ENCODE data around the gene P2RX1. TPM values are rescaled to one million over a fixed set of nuclear protein-coding genes. Genes with fewer than 3 reads are reported as not detected.

P2RX1 gene
- total RNA-seq, 1 donor from 2014 or later = 6.8 TPM

DNA sequence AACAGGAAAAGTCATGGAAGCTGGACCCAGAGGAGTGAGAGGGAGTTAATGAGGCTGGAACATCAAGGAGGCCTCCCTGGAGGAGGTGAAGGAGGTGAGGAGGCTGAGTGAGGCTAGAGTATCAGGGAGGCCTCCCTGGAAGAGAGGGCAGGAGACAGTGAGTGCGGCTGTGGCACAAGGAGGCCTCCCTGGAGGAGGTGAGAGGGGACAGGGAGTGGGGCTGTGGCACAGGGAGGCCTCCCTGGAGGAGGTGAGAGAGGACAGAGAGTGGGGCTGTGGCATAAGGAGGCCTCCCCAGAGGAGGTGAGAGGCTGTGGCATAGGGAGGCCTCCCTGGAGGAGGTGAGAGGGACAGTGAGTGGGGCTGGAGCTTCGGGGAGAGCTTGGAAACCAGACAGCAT is 28.9 kb downstream of the P2RX1 start:
- no peak for DNase-seq

DNA sequence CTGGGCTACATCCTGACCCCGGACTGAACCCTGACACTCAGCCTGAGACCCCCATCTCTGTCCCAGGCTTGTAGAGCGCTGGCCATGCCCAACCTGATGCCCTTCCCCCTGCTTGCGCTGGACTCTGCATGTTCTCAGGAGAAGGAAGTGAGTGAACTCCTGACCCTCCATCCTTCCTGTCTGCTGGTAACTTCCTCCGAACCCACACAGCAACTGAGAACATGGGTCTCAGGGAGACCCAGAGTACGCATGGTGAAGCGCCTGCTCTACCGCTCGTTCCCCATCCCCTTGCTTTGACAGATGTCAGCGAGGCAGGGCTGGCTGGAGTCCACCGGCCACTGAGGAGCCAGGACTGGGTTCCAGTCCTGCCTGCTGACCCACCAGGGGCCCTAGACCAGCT is 29.5 kb downstream of the P2RX1 start:
- TF ChIP-seq, protein P1, sequence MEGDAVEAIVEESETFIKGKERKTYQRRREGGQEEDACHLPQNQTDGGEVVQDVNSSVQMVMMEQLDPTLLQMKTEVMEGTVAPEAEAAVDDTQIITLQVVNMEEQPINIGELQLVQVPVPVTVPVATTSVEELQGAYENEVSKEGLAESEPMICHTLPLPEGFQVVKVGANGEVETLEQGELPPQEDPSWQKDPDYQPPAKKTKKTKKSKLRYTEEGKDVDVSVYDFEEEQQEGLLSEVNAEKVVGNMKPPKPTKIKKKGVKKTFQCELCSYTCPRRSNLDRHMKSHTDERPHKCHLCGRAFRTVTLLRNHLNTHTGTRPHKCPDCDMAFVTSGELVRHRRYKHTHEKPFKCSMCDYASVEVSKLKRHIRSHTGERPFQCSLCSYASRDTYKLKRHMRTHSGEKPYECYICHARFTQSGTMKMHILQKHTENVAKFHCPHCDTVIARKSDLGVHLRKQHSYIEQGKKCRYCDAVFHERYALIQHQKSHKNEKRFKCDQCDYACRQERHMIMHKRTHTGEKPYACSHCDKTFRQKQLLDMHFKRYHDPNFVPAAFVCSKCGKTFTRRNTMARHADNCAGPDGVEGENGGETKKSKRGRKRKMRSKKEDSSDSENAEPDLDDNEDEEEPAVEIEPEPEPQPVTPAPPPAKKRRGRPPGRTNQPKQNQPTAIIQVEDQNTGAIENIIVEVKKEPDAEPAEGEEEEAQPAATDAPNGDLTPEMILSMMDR (IDR thresholded peaks at IDR 0.05) = no peak
- Histone ChIP-seq H3K27me3 (no peaks in the 10 kb centered on the region), H3K4me3 (no peak overlapping the region), H3K27ac (peak overlapping the region; percentile 63), H3K4me1 (peaks cover 46% of the 10 kb centered on the region), H3K36me3 (peaks cover 17% of the 10 kb centered on the region), H3K9me3 (no peaks in the 10 kb centered on the region)
- peak; percentile 83 for ATAC-seq
- no peak for DNase-seq
- intact Hi-C loops (cut with DNase I) = no loop called here

More for the DNA sequence above, 28.9 kb downstream of the P2RX1 start:
- H3K4me3 ChIP-seq = no peak overlapping the region
- H3K27me3 ChIP-seq = no peaks in the 10 kb centered on the region
- ATAC-seq = no peak
- H3K4me1 ChIP-seq = peaks cover 49% of the 10 kb centered on the region
- TF ChIP-seq, protein P1 (IDR thresholded peaks at IDR 0.05) = no peak
- H3K27ac ChIP-seq = peak overlapping the region; percentile 63
- intact Hi-C loops (cut with DNase I) = no loop called here
- H3K36me3 ChIP-seq = peaks cover 17% of the 10 kb centered on the region
- H3K9me3 ChIP-seq = no peaks in the 10 kb centered on the region

DNA sequence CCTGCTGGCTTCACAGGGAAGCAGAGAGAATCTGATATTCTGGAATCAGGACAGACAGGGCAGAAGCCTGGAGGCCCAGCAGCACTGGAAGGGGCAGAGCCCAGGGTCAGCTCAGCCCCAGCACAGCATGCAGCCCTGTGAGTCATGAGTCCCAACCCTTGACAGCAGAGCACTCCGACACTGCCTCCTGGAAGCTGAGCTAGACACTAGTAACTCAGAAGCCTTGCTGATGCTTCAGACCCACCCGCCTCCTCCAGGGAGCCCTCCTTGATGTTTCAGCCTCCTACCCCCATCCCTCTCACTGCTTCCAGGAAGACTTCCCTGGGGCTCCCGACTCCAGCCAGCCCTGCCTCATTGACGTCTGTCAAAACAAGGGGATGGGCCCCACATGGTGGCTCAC is 30.3 kb downstream of the P2RX1 start:
- H3K27ac ChIP-seq = no peak overlapping the region
- H3K36me3 ChIP-seq = peaks cover 17% of the 10 kb centered on the region
- no peak overlapping the region for H3K4me3 ChIP-seq
- ATAC-seq (no peak), DNase-seq (no peak)
- intact Hi-C loops (cut with DNase I) = no loop called here
- H3K27me3 ChIP-seq = no peaks in the 10 kb centered on the region
- TF ChIP-seq, protein P1 (IDR thresholded peaks at IDR 0.05) = no peak
- H3K4me1 ChIP-seq = peaks cover 38% of the 10 kb centered on the region
- H3K9me3 ChIP-seq = no peaks in the 10 kb centered on the region

DNA sequence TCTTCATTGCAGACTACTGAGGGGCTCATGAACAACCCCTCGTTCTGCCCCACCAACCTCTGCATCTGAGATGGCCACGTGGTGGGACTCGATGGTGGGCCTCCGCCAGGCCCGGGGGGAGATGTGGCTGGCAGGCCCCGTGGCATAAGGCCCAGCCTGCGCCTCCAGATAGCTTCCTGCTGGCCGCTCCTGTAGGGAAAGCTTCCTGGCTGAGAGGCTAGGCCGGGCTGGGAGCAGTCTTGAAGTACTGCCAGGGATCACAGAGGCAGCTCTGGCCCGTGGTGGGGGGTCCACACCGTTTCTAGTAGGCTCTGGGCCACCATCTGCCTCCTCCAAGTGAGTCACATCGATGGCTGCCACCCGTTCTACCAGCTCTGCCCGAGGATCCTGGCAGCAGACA is 31.0 kb downstream of the P2RX1 start:
- TF ChIP-seq, protein P1 (IDR thresholded peaks at IDR 0.05) = no peak
- H3K4me1 ChIP-seq = peaks cover 31% of the 10 kb centered on the region
- intact Hi-C loops (cut with DNase I) = no loop called here
- no peak overlapping the region for H3K27ac ChIP-seq
- H3K4me3 ChIP-seq = no peak overlapping the region
- H3K27me3 ChIP-seq = no peaks in the 10 kb centered on the region
- H3K9me3 ChIP-seq = no peaks in the 10 kb centered on the region
- peaks cover 17% of the 10 kb centered on the region for H3K36me3 ChIP-seq
- DNase-seq = no peak
- ATAC-seq = no peak

DNA sequence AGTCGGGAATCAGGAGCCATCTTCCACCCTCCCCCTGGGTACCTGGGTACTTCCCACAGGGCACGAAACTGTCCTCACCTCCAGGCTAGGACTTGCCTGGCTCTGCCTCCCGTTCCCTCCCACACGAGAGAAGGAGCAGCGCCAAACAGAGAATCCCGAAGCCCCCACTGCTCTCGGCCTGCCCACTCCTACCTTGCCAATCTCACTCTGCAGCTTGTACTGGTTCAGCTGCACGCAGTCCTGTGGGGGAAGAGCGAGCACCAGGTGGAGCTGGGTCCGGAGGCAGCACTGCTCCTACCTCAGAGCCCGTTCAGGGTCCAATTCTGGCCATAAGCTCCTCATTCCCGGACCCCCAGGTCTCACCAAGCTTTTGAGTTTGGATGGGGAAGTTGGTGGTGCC is 32.1 kb downstream of the P2RX1 start:
- intact Hi-C loops (cut with DNase I) = no loop called here
- TF ChIP-seq, protein P1 (IDR thresholded peaks at IDR 0.05) = no peak
- no peak overlapping the region for H3K27ac ChIP-seq

DNA sequence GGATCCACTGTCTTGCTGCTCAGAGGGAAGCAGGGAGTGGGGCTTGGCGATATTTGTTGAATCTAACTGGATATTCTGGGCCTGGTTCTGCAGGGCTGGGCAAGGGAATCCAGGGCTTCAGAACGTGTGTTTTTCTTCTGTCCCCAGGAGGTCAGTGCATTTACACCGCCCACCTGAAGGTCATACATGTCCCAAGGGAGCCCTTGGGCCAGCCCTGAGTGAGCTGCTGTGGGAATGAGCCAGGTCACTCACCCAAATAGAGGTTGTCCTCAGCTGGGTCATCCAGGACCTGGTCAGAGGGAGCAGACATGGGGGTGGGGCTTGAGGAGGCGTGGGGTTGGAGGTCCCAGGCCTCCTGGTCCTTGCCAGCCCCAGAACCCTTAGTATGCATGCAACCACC is 34.0 kb downstream of the P2RX1 start:
- peaks cover 16% of the 10 kb centered on the region for H3K4me1 ChIP-seq
- no peak overlapping the region for H3K27ac ChIP-seq
- no peaks in the 10 kb centered on the region for H3K27me3 ChIP-seq
- TF ChIP-seq, protein P1 (IDR thresholded peaks at IDR 0.05) = no peak
- no peak for ATAC-seq
- H3K9me3 ChIP-seq = no peaks in the 10 kb centered on the region
- DNase-seq = no peak
- no peak overlapping the region for H3K4me3 ChIP-seq
- H3K36me3 ChIP-seq = peaks cover 17% of the 10 kb centered on the region
- intact Hi-C loops (cut with DNase I) = no loop called here

More for the DNA sequence above, 32.1 kb downstream of the P2RX1 start:
- no peaks in the 10 kb centered on the region for H3K27me3 ChIP-seq
- H3K9me3 ChIP-seq = no peaks in the 10 kb centered on the region
- ATAC-seq (no peak), DNase-seq (no peak)
- peaks cover 17% of the 10 kb centered on the region for H3K36me3 ChIP-seq
- peaks cover 25% of the 10 kb centered on the region for H3K4me1 ChIP-seq
- H3K4me3 ChIP-seq = no peak overlapping the region
